Lower leg skin (tissue), 4 donors: Measurements from ENCODE around the gene SRGN. TPM values are rescaled to one million over a fixed set of nuclear protein-coding genes. Genes with fewer than 3 reads are reported as not detected.

ENCODE experiments used
- DNase-seq, 2 donors: peaks; one replicate each; pipeline ENCODE4 v3.0.0-alpha.2; 2019; ENCODE audit warnings: low spot score in 2 of 2
- H3K4me3 ChIP-seq: fragments of 200-600 bp; sonication (generic); 2 replicates; pipeline ENCODE4 v1.5.1; 2017; ENCODE audit warnings: mild to moderate bottlenecking, low read depth; ENCODE audit not compliant: poor library complexity, severe bottlenecking
- CTCF ChIP-seq, 3 donors: fragments of 450-650 bp; IDR thresholded peaks; one replicate each; pipeline ENCODE4 v1.5.1; 2016; ENCODE audit warnings: antibody characterized with exemption in 3 of 3, mild to moderate bottlenecking in 3 of 3, moderate library complexity in 2 of 3
- POLR2A ChIP-seq, 2 donors: fragments of 450-650 bp; IDR thresholded peaks; one replicate each; pipeline ENCODE4 v1.6.1; 2016 to 2017; ENCODE audit warnings: antibody characterized with exemption in 2 of 2, mild to moderate bottlenecking in 1 of 2, moderate library complexity in 1 of 2
- WGBS, 2 donors: methylation state at CpG; one replicate each; pipeline ENCODE4 v1.1.5; 2018; 5-methylcytosine and 5-hydroxymethylcytosine counted together
- intact Hi-C: fragments of 100-400 bp; cut with DNase I; formaldehyde crosslinking; loops from one replicate; pipeline ENCODE4 v1.15.0; 2023; ENCODE audit warnings: low total_unique reads
- total RNA-seq, 4 donors: library from RNA; depleted of rRNA; stranded (reverse); fragments of >200 nt; gene quantifications; one replicate each; pipeline ENCODE4 v1.1.0, GENCODE V29; 2016

Gene SRGN
- total RNA-seq, 4 donors from 2014 or later: 20.6 to 39.6 (median 24.1) TPM

GRCh38 chr10:69146759-69147158 lies 58.9 kb downstream of the SRGN start:
- DNase-seq: no peak
- 24 to 30% methylated on average over 2 of the region's 2 CpGs for WGBS, 2 donors

GRCh38 chr10:69151984-69152383 lies 64.1 kb downstream of the SRGN start:
- no peak for DNase-seq
- H3K4me3 ChIP-seq: no peak overlapping the region
- 96 to 99% methylated on average over 3 of the region's 3 CpGs for WGBS, 2 donors
- intact Hi-C loops: no loop called here
- no peak for TF ChIP-seq POLR2A (IDR thresholded peaks at IDR 0.05)
- no peak for TF ChIP-seq CTCF (IDR thresholded peaks at IDR 0.05)

More at GRCh38 chr10:69146759-69147158, 58.9 kb downstream of the SRGN start:
- H3K4me3 ChIP-seq: no peak overlapping the region
- intact Hi-C loops: no loop called here
- TF ChIP-seq CTCF (IDR thresholded peaks at IDR 0.05): no peak
- no peak for TF ChIP-seq POLR2A (IDR thresholded peaks at IDR 0.05)

- WGBS, 2 donors: 90% methylated on average over 6 of the region's 6 CpGs
- intact Hi-C loops: no loop called here
- TF ChIP-seq POLR2A (IDR thresholded peaks at IDR 0.05): no peak
- no peak for TF ChIP-seq CTCF (IDR thresholded peaks at IDR 0.05)
- no peak overlapping the region for H3K4me3 ChIP-seq
- DNase-seq: no peak
These were observed 65.3 kb downstream of the SRGN start for GRCh38 chr10:69153227-69153626.

Other genes starting within 250 kb of the SRGN start
- gene DDX50, start 186.8 kb upstream of the SRGN start, total RNA-seq: 10 to 100 TPM; 26.8 to 42.7 (median 31.5) TPM
- gene DDX21, start 131.9 kb upstream of the SRGN start, total RNA-seq: 10 to 100 TPM; 41.9 to 55.5 (median 47.9) TPM
- gene KIFBP, start 99.3 kb upstream of the SRGN start, total RNA-seq: 10 to 100 TPM; 21.9 to 23.8 (median 22.9) TPM
- gene VPS26A, start 36.1 kb downstream of the SRGN start, total RNA-seq: 10 to 100 TPM; 32.3 to 36.3 (median 34.0) TPM
- gene SUPV3L1, start 92.1 kb downstream of the SRGN start, total RNA-seq: 10 to 100 TPM; 19.6 to 21.4 (median 20.4) TPM
- 1 to 10 TPM in 1 of 4 donors, under 1 TPM in 2, not detected in 1; 0.04 to 1.4 (median 0.12) TPM for gene HKDC1, start 132.2 kb downstream of the SRGN start, total RNA-seq
- 100 to 1,000 TPM; 117 to 162 (median 158) TPM for gene HK1, start 190.4 kb downstream of the SRGN start, total RNA-seq